C4-2B (cell line): Measurements from ENCODE around the gene PSME4.
"Not testable (repeated sequence)": the region's sequence is repeated elsewhere in the genome, so short reads cannot be mapped to it uniquely, and the experiment has no call there.

ENCODE experiments used
- ZFX ChIP-seq: fragments of 450-650 bp; IDR thresholded peaks from 2 replicates; pipeline ENCODE4 v1.6.1; 2017
- TF ChIP-seq, protein P1 (sequence below): fragments of 450-650 bp; conservative IDR thresholded peaks from 2 replicates; pipeline ENCODE4 v1.5.1; 2017; ENCODE audit warnings: mild to moderate bottlenecking

DNA sequence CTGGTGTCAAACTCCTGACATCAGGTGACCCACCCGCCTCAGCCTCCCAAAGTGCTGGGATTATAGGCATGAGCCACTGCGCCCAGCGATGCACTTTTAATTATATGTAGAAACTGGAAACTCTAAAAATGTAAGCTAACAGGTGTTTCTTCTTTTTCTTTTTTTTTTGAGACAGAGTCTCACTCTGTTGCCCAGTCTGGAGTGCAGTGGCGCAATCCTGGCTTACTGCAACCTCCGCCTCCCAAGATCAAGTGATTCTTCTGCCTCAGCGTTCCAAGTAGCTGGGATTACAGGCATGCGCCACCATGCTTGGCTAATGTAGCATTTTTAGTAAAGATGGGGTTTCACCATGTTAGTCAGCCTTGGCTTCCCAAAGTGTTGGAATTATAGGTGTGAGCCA lies 129.1 kb downstream of the PSME4 start:
- TF ChIP-seq ZFX: not testable (repeated sequence)
- TF ChIP-seq, protein P1, sequence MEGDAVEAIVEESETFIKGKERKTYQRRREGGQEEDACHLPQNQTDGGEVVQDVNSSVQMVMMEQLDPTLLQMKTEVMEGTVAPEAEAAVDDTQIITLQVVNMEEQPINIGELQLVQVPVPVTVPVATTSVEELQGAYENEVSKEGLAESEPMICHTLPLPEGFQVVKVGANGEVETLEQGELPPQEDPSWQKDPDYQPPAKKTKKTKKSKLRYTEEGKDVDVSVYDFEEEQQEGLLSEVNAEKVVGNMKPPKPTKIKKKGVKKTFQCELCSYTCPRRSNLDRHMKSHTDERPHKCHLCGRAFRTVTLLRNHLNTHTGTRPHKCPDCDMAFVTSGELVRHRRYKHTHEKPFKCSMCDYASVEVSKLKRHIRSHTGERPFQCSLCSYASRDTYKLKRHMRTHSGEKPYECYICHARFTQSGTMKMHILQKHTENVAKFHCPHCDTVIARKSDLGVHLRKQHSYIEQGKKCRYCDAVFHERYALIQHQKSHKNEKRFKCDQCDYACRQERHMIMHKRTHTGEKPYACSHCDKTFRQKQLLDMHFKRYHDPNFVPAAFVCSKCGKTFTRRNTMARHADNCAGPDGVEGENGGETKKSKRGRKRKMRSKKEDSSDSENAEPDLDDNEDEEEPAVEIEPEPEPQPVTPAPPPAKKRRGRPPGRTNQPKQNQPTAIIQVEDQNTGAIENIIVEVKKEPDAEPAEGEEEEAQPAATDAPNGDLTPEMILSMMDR: not testable (repeated sequence)
